Calu3 (cell line): Measurements from ENCODE around the gene SHMT2. TPM values are rescaled to one million over a fixed set of nuclear protein-coding genes. Genes with fewer than 3 reads are reported as not detected.
A peak's percentile ranks its signal among the peaks of the same experiment; 100 is the strongest.

Experiments used
- BruUV-seq: library from RNA; stranded (reverse); fragments of 400-500 nt; replicated peaks from 2 replicates; lab custom pipeline; 2021; lab: Mats Ljungman, UMichigan
- CTCF ChIA-PET: fragments of 300-600 bp; sonication (Branson Sonifier 250); formaldehyde crosslinking; loops from one replicate; lab custom pipeline; 2022; ENCODE audit warnings: antibody characterized with exemption; lab: Charles Lee
- DNase-seq: peaks from one replicate; pipeline ENCODE4 v3.0.0; 2022
- H3K27ac Mint-ChIP-seq: one replicate; pipeline ENCODE4 v1.8.0; 2022; ENCODE audit warnings: mixed read lengths; ENCODE audit not compliant: unreplicated experiment
- H3K27me3 Mint-ChIP-seq: one replicate; pipeline ENCODE4 v1.8.0; 2022; ENCODE audit warnings: mixed read lengths; ENCODE audit not compliant: unreplicated experiment
- H3K36me3 Mint-ChIP-seq: one replicate; pipeline ENCODE4 v1.8.0; 2022; ENCODE audit warnings: mild to moderate bottlenecking, moderate library complexity, mixed read lengths; ENCODE audit not compliant: insufficient read depth, unreplicated experiment
- H3K4me1 Mint-ChIP-seq: one replicate; pipeline ENCODE4 v1.8.0; 2022; ENCODE audit warnings: mild to moderate bottlenecking, low read depth, mixed read lengths; ENCODE audit not compliant: unreplicated experiment
- H3K4me3 Mint-ChIP-seq: one replicate; pipeline ENCODE4 v1.8.0; 2022; ENCODE audit warnings: mild to moderate bottlenecking, low read depth, moderate library complexity, mixed read lengths; ENCODE audit not compliant: unreplicated experiment
- H3K9me3 Mint-ChIP-seq: one replicate; pipeline ENCODE4 v1.8.0; 2022; ENCODE audit warnings: low read depth, mixed read lengths; ENCODE audit not compliant: unreplicated experiment
- CTCF ChIP-seq: fragments of 200-600 bp; IDR thresholded peaks from one replicate; pipeline ENCODE4 v1.8.0; 2022; ENCODE audit warnings: antibody characterized with exemption; ENCODE audit not compliant: unreplicated experiment
- intact Hi-C: fragments of 100-400 bp; cut with micrococcal nuclease; formaldehyde crosslinking; loops from one replicate; pipeline ENCODE4 v1.10.0; 2022; ENCODE audit not compliant: unreplicated experiment
- total RNA-seq: library from RNA; stranded (reverse); gene quantifications from 2 replicates; pipeline ENCODE4 v1.2.3, GENCODE V29; 2022

SHMT2 gene
- total RNA-seq, 1 experiment from 2014 or later, result 243 TPM

- CTCF ChIA-PET, result interaction anchor here (1.0 kb wide), 1 partner anchor 18 kb away, joined by 3 read pairs; no protein-coding TSS in a partner anchor
- intact Hi-C loops, result no loop called here
- peaks cover 38% of the 10 kb centered on the region for H3K4me1 Mint-ChIP-seq
- H3K27me3 Mint-ChIP-seq, result peaks cover 81% of the 10 kb centered on the region
- DNase-seq, result peak; percentile 63
- peak; percentile 56 for TF ChIP-seq CTCF
- no peaks in the 10 kb centered on the region for H3K9me3 Mint-ChIP-seq
- no TSS peak for BruUV-seq
- H3K4me3 Mint-ChIP-seq, result no peak overlapping the region
- peaks cover 31% of the 10 kb centered on the region for H3K36me3 Mint-ChIP-seq
- H3K27ac Mint-ChIP-seq, result no peak overlapping the region
Observed at GRCh38 chr12:57224973-57225679, 4.4 kb upstream of the SHMT2 start.

GRCh38 chr12:57225680-57226210 lies 3.8 kb upstream of the SHMT2 start:
- H3K27ac Mint-ChIP-seq, result no peak overlapping the region
- H3K27me3 Mint-ChIP-seq, result peaks cover 75% of the 10 kb centered on the region
- no peaks in the 10 kb centered on the region for H3K9me3 Mint-ChIP-seq
- H3K36me3 Mint-ChIP-seq, result peaks cover 37% of the 10 kb centered on the region
- TF ChIP-seq CTCF, result no peak
- DNase-seq, result no peak
- no TSS peak for BruUV-seq
- H3K4me1 Mint-ChIP-seq, result peaks cover 45% of the 10 kb centered on the region
- CTCF ChIA-PET, result no interaction called here
- intact Hi-C loops, result no loop called here
- H3K4me3 Mint-ChIP-seq, result no peak overlapping the region

GRCh38 chr12:57226588-57227314 lies 2.8 kb upstream of the SHMT2 start:
- H3K36me3 Mint-ChIP-seq, result peaks cover 47% of the 10 kb centered on the region
- peaks cover 45% of the 10 kb centered on the region for H3K4me1 Mint-ChIP-seq
- DNase-seq, result no peak
- H3K9me3 Mint-ChIP-seq, result no peaks in the 10 kb centered on the region
- H3K4me3 Mint-ChIP-seq, result no peak overlapping the region
- BruUV-seq, result no TSS peak
- intact Hi-C loops, result no loop called here
- H3K27me3 Mint-ChIP-seq, result peaks cover 65% of the 10 kb centered on the region
- CTCF ChIA-PET, result interaction anchor here (0.5 to 1.2 kb wide), 3 partner anchors 12 to 475 kb away, joined by 3 to 4 read pairs (median 4); no protein-coding TSS in a partner anchor
- H3K27ac Mint-ChIP-seq, result no peak overlapping the region
- TF ChIP-seq CTCF, result no peak

- no peak for TF ChIP-seq CTCF
- intact Hi-C loops, result no loop called here
- Mint-ChIP-seq H3K27ac (no peak overlapping the region), H3K4me1 (peaks cover 39% of the 10 kb centered on the region), H3K9me3 (no peaks in the 10 kb centered on the region), H3K36me3 (peaks cover 54% of the 10 kb centered on the region), H3K4me3 (no peak overlapping the region), H3K27me3 (peaks cover 57% of the 10 kb centered on the region)
- no peak for DNase-seq
- no TSS peak for BruUV-seq
- CTCF ChIA-PET, result interaction anchor here (0.7 to 1.2 kb wide), 2 partner anchors 12 to 149 kb away, joined by 3 to 4 read pairs; no protein-coding TSS in a partner anchor
Observed at GRCh38 chr12:57227315-57228115, 2.0 kb upstream of the SHMT2 start.
